ENCODE data around the gene NT5E.

GRCh38 chr6:85449388-85449817 is 480 bp upstream of the NT5E start:
- TF ChIP-seq CTCF (IDR thresholded peaks at IDR 0.05; ENCODE audit: low read depth, low read length, poor library complexity, severe bottlenecking) (no peak), EZH2phosphoT487 (IDR thresholded peaks at IDR 0.05; ENCODE audit: borderline replicate concordance, low read length) (no peak)
